Ectodermal cell (in vitro differentiated cells): Measurements from ENCODE around the gene NPEPL1.

Source experiments
- H3K27ac ChIP-seq: 2 replicates; pipeline ENCODE4 v1.7.0; 2013; ENCODE audit warnings: mild to moderate bottlenecking, low read depth, low read length; ENCODE audit not compliant: insufficient read depth, poor library complexity, severe bottlenecking
- H3K27me3 ChIP-seq: 2 replicates; pipeline ENCODE4 v1.7.0; 2013; ENCODE audit warnings: mild to moderate bottlenecking, low read length; ENCODE audit not compliant: insufficient read depth, control insufficient read depth, poor library complexity, severe bottlenecking
- H3K36me3 ChIP-seq: one replicate; pipeline ENCODE4 v1.7.0; 2013; ENCODE audit warnings: low read length; ENCODE audit not compliant: control insufficient read depth, insufficient read depth
- H3K4me1 ChIP-seq: one replicate; pipeline ENCODE4 v1.7.0; 2013; ENCODE audit warnings: low read length; ENCODE audit not compliant: control insufficient read depth, insufficient read depth
- H3K4me3 ChIP-seq: 2 replicates; pipeline ENCODE4 v1.7.0; 2013; ENCODE audit warnings: low read depth, low read length, control low read depth; ENCODE audit not compliant: insufficient read depth
- H3K9me3 ChIP-seq: 2 replicates; pipeline ENCODE4 v1.7.0; 2013; ENCODE audit warnings: mild to moderate bottlenecking, low read length, moderate library complexity; ENCODE audit not compliant: control insufficient read depth
- WGBS, 2 experiments: methylation state at CpG; one replicate each; pipeline ENCODE4 v1.1.7; 2013; ENCODE audit warnings: missing lambda C conversion rate in 2 of 2; 5-methylcytosine and 5-hydroxymethylcytosine counted together

The NPEPL1 gene

DNA sequence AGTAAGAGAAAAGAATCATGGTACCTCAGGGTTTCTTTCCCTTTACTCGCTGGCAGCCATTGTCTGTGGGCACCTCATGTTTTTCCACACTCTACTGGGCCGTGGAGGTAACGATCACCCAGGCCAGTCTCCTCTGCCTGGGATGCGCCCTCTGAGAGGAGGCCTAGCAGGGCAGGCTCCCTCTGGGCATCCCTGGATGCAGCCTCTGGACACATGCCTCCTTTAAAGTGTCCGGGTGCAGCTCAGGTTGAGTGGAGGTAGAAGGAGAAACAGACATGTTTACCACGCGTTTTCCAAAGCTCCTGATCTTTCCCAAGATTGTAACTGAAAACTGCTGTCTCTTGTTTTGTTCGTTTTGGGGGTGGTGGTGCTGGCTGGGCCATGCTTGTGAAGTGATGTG, 13.8 kb upstream of the NPEPL1 start:
- Histone ChIP-seq H3K27me3 (no peaks in the 10 kb centered on the region), H3K4me1 (no peaks in the 10 kb centered on the region), H3K9me3 (no peaks in the 10 kb centered on the region), H3K27ac (no peak overlapping the region), H3K4me3 (no peak overlapping the region), H3K36me3 (peaks cover 24% of the 10 kb centered on the region)
- 94 to 96% methylated on average over 8 of the region's 8 CpGs for WGBS, 2 experiments

DNA sequence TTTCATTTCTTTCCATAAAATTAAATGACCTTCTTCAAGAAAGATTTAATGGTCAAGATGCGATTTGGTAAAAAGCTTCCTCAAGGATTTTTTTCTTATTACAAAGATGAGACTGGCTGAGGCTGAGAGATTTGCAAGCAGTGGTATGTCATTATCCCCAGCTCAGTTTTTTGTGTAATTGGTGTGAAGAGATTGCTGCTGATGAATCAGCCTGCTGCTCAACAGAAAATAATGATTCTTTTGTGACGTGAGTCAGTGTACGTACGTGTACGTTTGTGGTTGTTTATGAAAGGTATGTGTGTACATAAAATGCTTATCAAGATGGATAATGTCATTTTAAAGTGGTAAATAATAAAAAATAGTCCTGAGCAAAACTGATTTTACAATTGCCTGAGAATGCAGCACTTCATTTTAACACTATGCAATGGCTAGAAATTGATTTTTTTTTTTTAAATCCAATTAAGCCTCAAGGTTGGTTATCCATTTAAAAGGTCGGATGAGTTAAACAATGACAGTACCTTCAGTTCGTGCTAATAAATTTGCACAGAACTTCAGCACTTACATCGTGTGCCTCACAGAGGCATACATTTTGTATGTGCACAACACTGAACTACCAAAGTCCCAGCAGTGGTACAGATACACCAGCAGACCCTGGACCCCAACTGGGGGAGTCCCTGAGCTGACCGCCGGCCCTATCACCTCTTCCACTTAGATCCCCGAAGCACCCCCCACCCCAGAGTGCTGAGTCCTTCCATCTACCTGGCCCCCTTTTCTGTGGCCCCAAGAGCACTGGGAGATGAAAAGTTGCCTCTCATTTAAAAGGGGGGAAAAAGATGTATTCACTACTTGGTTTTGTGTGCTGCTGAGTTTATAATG, 9.7 kb upstream of the NPEPL1 start:
- no peaks in the 10 kb centered on the region for H3K27me3 ChIP-seq
- WGBS, 2 experiments: 95% methylated on average over 11 of the region's 11 CpGs
- peaks cover 8% of the 10 kb centered on the region for H3K36me3 ChIP-seq
- no peaks in the 10 kb centered on the region for H3K9me3 ChIP-seq
- no peak overlapping the region for H3K4me3 ChIP-seq
- H3K27ac ChIP-seq: no peak overlapping the region
- H3K4me1 ChIP-seq: no peaks in the 10 kb centered on the region

DNA sequence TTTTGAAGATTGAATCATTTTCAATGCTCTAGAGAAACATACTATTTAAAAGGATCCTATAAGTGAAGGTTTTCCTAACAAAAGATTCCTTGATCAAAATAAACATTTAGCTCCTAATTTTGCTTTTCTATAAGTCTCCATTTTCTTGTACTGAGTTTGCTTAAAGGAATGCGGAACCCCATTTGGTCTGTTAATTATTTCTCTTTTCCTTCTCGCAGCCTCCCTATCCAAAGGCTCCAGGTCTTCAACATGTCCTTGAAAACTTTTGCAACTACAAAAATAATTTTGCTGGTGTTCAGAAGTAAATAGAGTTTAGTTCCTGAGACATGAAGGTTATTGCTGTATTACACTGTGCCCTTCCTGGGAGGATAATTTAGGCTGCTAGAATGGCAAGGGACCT, 8.3 kb upstream of the NPEPL1 start:
- Histone ChIP-seq H3K9me3 (no peaks in the 10 kb centered on the region), H3K36me3 (peaks cover 8% of the 10 kb centered on the region), H3K4me1 (no peaks in the 10 kb centered on the region), H3K27me3 (no peaks in the 10 kb centered on the region), H3K4me3 (no peak overlapping the region), H3K27ac (no peak overlapping the region)
- WGBS, 2 experiments: 96 to 100% methylated on average over 2 of the region's 2 CpGs

DNA sequence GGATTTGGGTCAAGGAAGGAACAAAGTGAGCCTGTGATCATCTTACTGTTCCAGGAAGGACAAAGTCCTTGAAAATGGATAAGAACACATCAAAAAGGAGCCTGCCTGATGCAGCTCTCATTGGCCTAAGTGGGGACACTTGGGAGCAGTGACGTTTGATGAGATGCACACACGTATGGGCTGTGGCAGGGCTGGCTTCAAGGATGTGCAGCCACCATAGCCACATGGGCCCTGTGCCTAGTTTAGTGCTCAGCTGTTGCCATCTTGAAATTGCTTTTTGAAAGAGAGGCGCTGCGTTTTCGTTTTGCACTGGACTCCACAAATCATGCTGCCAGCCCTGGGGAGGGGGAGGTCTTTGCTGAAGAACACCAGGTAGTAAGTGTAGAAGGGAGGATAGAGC, 6.6 kb upstream of the NPEPL1 start:
- 92 to 95% methylated on average over 5 of the region's 5 CpGs for WGBS, 2 experiments
- H3K4me1 ChIP-seq: no peaks in the 10 kb centered on the region
- no peak overlapping the region for H3K27ac ChIP-seq
- no peaks in the 10 kb centered on the region for H3K9me3 ChIP-seq
- H3K27me3 ChIP-seq: no peaks in the 10 kb centered on the region
- no peaks in the 10 kb centered on the region for H3K36me3 ChIP-seq
- H3K4me3 ChIP-seq: no peak overlapping the region

DNA sequence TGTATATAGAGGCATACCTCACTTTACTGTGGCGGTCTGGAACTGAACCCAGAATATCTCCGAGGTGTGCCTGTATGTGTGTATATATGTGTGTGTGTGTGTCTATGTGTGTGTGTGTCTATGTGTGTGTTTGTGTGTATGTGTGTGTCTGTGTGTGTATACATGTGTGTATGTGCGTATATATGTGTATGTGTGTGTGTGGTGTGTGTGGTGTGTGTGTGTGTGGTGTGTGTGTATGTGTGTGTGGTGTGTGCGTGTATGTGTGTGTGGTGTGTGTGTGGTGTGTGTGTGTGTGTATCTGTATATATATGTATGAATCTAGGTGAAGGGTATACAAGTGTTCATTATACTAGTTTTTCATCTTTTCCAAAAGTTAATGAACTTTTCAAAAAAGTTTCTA, 4.2 kb upstream of the NPEPL1 start:
- H3K27me3 ChIP-seq: no peaks in the 10 kb centered on the region
- H3K4me1 ChIP-seq: peaks cover 4% of the 10 kb centered on the region
- no peak overlapping the region for H3K4me3 ChIP-seq
- H3K27ac ChIP-seq: no peak overlapping the region
- no peaks in the 10 kb centered on the region for H3K9me3 ChIP-seq
- WGBS, 2 experiments: 91 to 92% methylated on average over 4 of the region's 4 CpGs
- H3K36me3 ChIP-seq: no peaks in the 10 kb centered on the region

DNA sequence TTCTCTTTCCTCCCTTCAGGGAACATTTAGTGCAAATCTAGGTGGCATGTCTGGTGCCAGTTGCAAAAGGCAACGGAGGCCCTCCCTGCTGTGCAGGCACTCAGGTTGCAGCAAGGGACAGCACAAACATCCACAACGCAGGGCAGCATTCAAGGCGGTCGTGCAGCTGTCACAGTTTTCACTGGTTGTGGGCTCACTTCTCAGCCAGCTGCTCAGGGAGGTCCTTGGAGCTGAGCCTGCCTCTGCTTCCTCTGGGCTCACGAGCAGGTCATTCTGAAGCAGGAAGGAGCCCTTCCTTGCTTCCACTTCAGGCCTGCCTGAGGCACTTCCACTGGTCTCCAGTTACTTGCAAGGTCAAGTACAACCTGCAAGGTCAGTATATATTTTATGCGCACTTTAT, 3.8 kb upstream of the NPEPL1 start:
- no peaks in the 10 kb centered on the region for H3K36me3 ChIP-seq
- no peak overlapping the region for H3K27ac ChIP-seq
- H3K4me3 ChIP-seq: no peak overlapping the region
- no peaks in the 10 kb centered on the region for H3K9me3 ChIP-seq
- peaks cover 8% of the 10 kb centered on the region for H3K4me1 ChIP-seq
- 51 to 65% methylated on average over 6 of the region's 6 CpGs for WGBS, 2 experiments
- no peaks in the 10 kb centered on the region for H3K27me3 ChIP-seq

DNA sequence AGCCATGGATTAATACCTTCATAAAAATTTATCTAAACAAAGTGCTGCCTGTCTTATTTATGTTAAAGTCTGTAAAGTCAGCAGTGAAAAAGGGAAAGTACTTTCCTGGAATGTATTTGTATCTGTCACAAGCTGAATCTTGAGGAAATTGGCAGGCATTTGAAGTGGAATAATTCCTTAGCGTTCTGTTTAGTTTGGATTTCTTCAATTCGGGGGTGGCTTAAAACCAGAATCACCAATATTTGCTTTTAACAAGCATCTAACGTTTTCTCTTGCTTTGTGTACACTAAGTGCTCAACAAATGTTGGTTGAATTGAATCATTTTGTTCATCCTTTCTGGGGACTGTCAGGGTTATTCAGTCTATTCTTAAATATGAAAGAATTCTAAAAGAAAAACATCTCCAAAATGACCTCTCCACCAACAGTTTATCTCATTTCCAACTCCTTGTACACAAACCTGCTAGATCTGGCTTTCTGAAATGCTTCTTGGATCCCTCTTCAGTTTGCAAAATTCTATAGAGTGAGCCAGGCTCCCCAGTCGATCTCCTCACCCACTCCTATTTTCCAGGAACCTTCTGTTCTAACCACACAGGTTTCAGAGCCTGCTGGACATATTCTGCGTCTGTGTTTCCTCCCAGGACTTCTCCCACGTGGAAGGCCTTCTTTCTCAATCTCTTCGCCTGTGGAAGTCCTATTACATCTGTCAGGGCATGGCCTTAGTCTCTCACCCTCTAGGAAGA, 2.0 kb upstream of the NPEPL1 start:
- H3K36me3 ChIP-seq: no peaks in the 10 kb centered on the region
- no peak overlapping the region for H3K27ac ChIP-seq
- 78 to 79% methylated on average over 6 to 7 of the region's 7 CpGs for WGBS, 2 experiments
- H3K27me3 ChIP-seq: no peaks in the 10 kb centered on the region
- peaks cover 11% of the 10 kb centered on the region for H3K4me1 ChIP-seq
- H3K9me3 ChIP-seq: no peaks in the 10 kb centered on the region
- no peak overlapping the region for H3K4me3 ChIP-seq

DNA sequence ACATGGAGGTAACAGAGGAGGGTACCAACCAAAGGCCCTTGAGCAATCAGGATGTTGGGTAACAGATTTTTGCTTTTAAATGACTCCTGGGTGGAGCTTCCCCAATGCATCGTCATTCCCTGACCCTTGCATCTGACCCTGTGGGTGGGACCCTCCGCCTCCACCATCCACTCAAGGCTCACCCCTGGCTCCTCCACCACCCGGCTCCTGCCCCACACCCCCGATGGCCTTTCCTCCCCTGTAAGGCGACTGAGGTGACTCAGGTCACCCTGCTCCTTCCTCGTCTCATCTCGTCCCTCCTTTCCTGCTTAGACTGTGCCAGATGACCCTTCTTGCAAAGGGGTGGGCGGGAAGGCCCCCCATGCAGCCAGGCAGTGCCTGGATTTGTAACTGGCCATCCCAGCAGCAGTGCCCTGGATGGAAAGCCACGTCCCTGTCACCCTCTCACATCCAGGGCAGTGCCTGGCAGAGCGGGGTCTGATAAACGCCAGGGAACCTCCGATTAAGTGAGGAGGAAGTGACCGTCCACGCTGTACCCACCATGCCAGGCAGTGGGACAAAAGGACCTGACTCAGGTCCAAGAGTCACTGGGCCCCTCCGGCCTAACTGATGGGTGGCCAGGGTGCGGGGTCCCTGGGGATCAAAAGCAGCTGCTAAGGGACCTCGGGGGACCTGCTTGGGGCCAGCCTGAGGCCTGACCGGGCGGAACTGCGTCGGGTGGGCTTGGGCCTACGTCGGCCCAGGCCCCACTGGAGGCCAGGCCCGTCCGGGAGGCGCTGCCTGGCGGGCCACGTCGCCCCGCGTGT, 624 bp upstream of the NPEPL1 start:
- H3K27ac ChIP-seq: peak overlapping the region; percentile 36
- 77% methylated on average over 31 of the region's 31 CpGs for WGBS, 2 experiments
- no peaks in the 10 kb centered on the region for H3K9me3 ChIP-seq
- H3K36me3 ChIP-seq: no peaks in the 10 kb centered on the region
- H3K27me3 ChIP-seq: no peaks in the 10 kb centered on the region
- peaks cover 14% of the 10 kb centered on the region for H3K4me1 ChIP-seq
- H3K4me3 ChIP-seq: no peak overlapping the region

DNA sequence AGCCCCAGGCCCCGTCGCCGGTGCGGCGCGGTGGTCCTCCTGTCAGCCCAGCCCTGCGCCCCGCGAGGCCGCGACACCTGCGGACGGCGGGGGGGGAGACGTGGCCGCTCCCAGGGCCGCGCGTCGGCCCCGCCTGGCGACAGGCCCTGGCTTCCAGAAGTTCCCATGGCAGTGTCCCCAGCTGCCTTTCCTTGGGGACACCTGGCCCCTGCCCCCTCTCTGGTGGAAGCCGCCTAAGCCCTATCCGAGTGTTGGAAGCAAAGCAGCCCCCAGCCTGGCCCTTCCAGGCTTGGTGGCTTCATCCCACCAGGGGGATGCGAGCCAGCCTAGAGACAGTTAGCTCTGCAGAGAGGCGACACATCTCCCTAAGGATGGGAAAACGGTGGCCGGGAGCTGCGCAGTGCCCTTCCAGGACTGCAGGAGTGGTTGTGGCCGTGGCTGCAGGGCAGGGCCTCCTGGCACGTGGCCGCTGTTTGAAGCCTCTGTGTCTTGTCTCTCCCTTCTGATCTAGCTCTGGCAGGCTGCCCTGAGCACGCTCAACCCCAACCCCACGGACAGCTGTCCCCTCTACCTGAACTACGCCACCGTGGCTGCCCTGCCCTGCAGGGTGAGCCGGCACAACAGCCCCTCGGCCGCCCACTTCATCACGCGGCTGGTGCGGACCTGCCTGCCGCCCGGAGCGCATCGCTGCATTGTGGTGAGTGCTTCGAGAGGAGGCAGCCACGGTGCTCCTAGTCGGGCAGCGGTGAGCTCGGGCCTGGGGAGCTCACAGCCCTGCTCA, 816 bp downstream of the NPEPL1 start:
- Histone ChIP-seq H3K4me3 (peak overlapping the region; percentile 31), H3K27ac (no peak overlapping the region)
- WGBS, 2 experiments: 58% methylated on average over 51 of the region's 51 CpGs

More for the DNA sequence above, 816 bp downstream of the NPEPL1 start:
- Histone ChIP-seq H3K27me3 (no peaks in the 10 kb centered on the region), H3K4me1 (peaks cover 14% of the 10 kb centered on the region), H3K36me3 (no peaks in the 10 kb centered on the region), H3K9me3 (no peaks in the 10 kb centered on the region)
